ENCODE results near the gene MST1.

The MST1 gene

GRCh38 chr3:49729966-49730609, 40.8 kb upstream of the MST1 start:
- Mint-ChIP-seq H3K27ac (no peak overlapping the region), H3K4me3 (no peak overlapping the region), H3K27me3 (ENCODE audit: low read depth, poor library complexity) (no peaks in the 10 kb centered on the region), H3K9me3 (no peaks in the 10 kb centered on the region), H3K4me1 (no peaks in the 10 kb centered on the region), H3K36me3 (ENCODE audit: low read depth) (peaks cover 55% of the 10 kb centered on the region)
- no peak for TF ChIP-seq CTCF (IDR thresholded peaks at IDR 0.05)
- DNase-seq: no peak

GRCh38 chr3:49727924-49728361, 38.7 kb upstream of the MST1 start:
- no peak overlapping the region for H3K4me3 Mint-ChIP-seq
- H3K27me3 Mint-ChIP-seq (ENCODE audit: low read depth, poor library complexity): no peaks in the 10 kb centered on the region
- H3K9me3 Mint-ChIP-seq: no peaks in the 10 kb centered on the region
- peaks cover 38% of the 10 kb centered on the region for H3K36me3 Mint-ChIP-seq (ENCODE audit: low read depth)
- no peak for DNase-seq
- H3K4me1 Mint-ChIP-seq: peaks cover 15% of the 10 kb centered on the region
- TF ChIP-seq CTCF (IDR thresholded peaks at IDR 0.05): no peak
- H3K27ac Mint-ChIP-seq: peak overlapping the region; percentile 48

GRCh38 chr3:49727154-49727923, 38.1 kb upstream of the MST1 start:
- DNase-seq: no peak
- Mint-ChIP-seq H3K4me1 (peaks cover 21% of the 10 kb centered on the region), H3K27me3 (ENCODE audit: low read depth, poor library complexity) (no peaks in the 10 kb centered on the region), H3K27ac (no peak overlapping the region), H3K9me3 (no peaks in the 10 kb centered on the region), H3K4me3 (no peak overlapping the region), H3K36me3 (ENCODE audit: low read depth) (peaks cover 32% of the 10 kb centered on the region)
- TF ChIP-seq CTCF (IDR thresholded peaks at IDR 0.05): no peak

GRCh38 chr3:49725906-49726681, 36.8 kb upstream of the MST1 start:
- peaks cover 21% of the 10 kb centered on the region for H3K4me1 Mint-ChIP-seq
- no peak for TF ChIP-seq CTCF (IDR thresholded peaks at IDR 0.05)
- no peak overlapping the region for H3K4me3 Mint-ChIP-seq
- H3K27me3 Mint-ChIP-seq (ENCODE audit: low read depth, poor library complexity): no peaks in the 10 kb centered on the region
- H3K9me3 Mint-ChIP-seq: no peaks in the 10 kb centered on the region
- H3K27ac Mint-ChIP-seq: peak overlapping the region; percentile 94
- DNase-seq: no peak
- peaks cover 23% of the 10 kb centered on the region for H3K36me3 Mint-ChIP-seq (ENCODE audit: low read depth)

- no peak for DNase-seq
- H3K27ac Mint-ChIP-seq: peak overlapping the region; percentile 98
- peak overlapping the region; percentile 90 for H3K4me3 Mint-ChIP-seq
- H3K36me3 Mint-ChIP-seq (ENCODE audit: low read depth): peaks cover 23% of the 10 kb centered on the region
- no peaks in the 10 kb centered on the region for H3K9me3 Mint-ChIP-seq
- no peak for TF ChIP-seq CTCF (IDR thresholded peaks at IDR 0.05)
- H3K4me1 Mint-ChIP-seq: peaks cover 25% of the 10 kb centered on the region
- no peaks in the 10 kb centered on the region for H3K27me3 Mint-ChIP-seq (ENCODE audit: low read depth, poor library complexity)
Observed at GRCh38 chr3:49724586-49724985, 35.3 kb upstream of the MST1 start.
